BJ (cell line): Measurements from ENCODE around the gene DEPDC5. TPM values are rescaled to one million over a fixed set of nuclear protein-coding genes. Genes with fewer than 3 reads are reported as not detected.

ENCODE experiments used
- CTCF ChIA-PET: fragments of 350-600 bp; formaldehyde crosslinking; extraction: SDS; loops from one replicate; lab custom pipeline; 2021; ENCODE audit warnings: antibody characterized with exemption, inconsistent platforms; lab: Yijun Ruan, JAX
- POLR2A ChIA-PET: fragments of 300-600 bp; sonication (Branson Sonifier 250); formaldehyde crosslinking; extraction: SDS; loops from one replicate; lab custom pipeline; 2021; ENCODE audit warnings: antibody characterized with exemption; lab: Charles Lee
- DNase-seq: peaks from one replicate; pipeline ENCODE4 v3.0.0-alpha.2; 2011; ENCODE audit warnings: low read depth
- H3K27me3 ChIP-seq: 2 replicates; pipeline ENCODE4 v1.6.0; 2011; ENCODE audit warnings: low read length; ENCODE audit not compliant: control insufficient read depth, insufficient read depth
- H3K36me3 ChIP-seq: 2 replicates; pipeline ENCODE4 v1.5.1; 2011; ENCODE audit warnings: low read length; ENCODE audit not compliant: control insufficient read depth, insufficient read depth
- H3K4me3 ChIP-seq: 2 replicates; pipeline ENCODE4 v1.5.1; 2011; ENCODE audit warnings: low read depth, mild to moderate bottlenecking, control low read depth, low read length
- polyA plus RNA-seq: library from polyadenylated mRNA; depleted of rRNA; stranded (reverse); fragments of >200 nt; gene quantifications from 2 replicates; pipeline ENCODE4 v1.2.3, GENCODE V29; 2011
- TF ChIP-seq, protein P1 (sequence below): IDR thresholded peaks from 2 replicates; pipeline ENCODE4 v1.5.1; 2011; ENCODE audit warnings: low read depth, mild to moderate bottlenecking, control low read depth, inconsistent platforms, low read length, moderate library complexity; ENCODE audit not compliant: insufficient read depth

The DEPDC5 gene
- polyA plus RNA-seq, 1 experiment, result 6.8 TPM

DNA sequence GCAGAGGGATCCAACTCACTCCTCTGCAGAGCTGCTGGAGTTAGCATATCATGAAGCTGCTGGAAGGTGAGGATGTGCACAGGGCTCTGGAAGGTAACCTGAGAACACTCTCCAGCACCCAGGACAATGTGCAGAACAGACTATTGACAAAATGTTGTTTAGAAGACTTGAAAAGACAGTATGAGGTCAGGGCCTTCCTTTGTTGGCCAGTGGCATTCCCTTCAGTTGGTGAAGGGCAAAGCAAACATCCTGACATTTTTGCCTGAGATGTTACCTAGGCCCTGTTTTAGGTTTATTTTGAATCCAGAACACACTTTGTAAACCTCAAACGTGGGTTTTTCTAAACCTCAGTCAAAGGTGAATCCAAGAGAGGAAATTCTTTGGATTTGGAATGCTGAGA is 67.8 kb downstream of the DEPDC5 start:
- ChIA-PET CTCF (no interaction called here), POLR2A (no interaction called here)
- TF ChIP-seq, protein P1, sequence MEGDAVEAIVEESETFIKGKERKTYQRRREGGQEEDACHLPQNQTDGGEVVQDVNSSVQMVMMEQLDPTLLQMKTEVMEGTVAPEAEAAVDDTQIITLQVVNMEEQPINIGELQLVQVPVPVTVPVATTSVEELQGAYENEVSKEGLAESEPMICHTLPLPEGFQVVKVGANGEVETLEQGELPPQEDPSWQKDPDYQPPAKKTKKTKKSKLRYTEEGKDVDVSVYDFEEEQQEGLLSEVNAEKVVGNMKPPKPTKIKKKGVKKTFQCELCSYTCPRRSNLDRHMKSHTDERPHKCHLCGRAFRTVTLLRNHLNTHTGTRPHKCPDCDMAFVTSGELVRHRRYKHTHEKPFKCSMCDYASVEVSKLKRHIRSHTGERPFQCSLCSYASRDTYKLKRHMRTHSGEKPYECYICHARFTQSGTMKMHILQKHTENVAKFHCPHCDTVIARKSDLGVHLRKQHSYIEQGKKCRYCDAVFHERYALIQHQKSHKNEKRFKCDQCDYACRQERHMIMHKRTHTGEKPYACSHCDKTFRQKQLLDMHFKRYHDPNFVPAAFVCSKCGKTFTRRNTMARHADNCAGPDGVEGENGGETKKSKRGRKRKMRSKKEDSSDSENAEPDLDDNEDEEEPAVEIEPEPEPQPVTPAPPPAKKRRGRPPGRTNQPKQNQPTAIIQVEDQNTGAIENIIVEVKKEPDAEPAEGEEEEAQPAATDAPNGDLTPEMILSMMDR, result no peak

DNA sequence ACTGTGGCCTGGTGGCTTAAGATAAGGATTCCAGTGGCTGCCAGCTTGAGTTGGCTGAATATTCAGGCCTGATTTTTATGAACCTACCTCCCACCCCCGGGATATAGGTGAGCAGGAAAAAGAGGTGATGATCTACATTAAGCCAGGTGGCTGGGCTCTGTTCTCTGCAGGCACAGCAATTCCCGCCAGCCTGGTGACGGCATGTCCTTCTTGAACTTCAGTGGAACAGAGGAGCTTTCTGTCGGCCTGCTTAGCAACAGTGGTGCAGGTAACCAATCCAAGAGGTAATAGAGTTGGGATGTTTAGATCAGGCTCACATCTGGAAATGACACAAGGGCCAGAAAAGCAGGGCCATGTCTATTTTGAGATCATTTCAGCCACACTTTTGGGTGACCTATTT is 68.7 kb downstream of the DEPDC5 start:
- TF ChIP-seq, protein P1, result no peak
- no peak for DNase-seq
- ChIA-PET CTCF (no interaction called here), POLR2A (no interaction called here)
- H3K36me3 ChIP-seq, result peaks cover 16% of the 10 kb centered on the region
- no peak overlapping the region for H3K4me3 ChIP-seq
- H3K27me3 ChIP-seq, result no peaks in the 10 kb centered on the region

More for the DNA sequence above, 67.8 kb downstream of the DEPDC5 start:
- DNase-seq, result no peak
- peaks cover 15% of the 10 kb centered on the region for H3K36me3 ChIP-seq
- no peak overlapping the region for H3K4me3 ChIP-seq
- no peaks in the 10 kb centered on the region for H3K27me3 ChIP-seq

DNA sequence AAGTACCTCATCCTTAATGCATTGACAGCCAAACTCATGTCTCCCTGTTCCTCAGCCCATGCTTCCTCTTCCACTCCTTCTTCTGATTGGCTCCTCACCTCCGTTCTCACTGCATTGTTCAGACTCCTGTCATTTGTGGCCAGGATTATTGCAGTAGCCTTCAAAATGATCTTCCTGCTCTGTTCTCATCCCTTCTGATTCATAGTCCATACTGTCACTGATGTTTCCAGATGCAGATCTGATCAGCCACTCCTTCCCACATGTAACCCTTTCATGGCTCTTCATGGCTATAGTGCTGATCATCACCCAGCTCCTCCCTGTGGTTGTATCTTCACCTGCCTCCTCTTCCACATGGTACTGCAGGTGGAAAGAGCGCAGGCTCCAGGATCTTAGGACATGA is 71.7 kb downstream of the DEPDC5 start:
- Histone ChIP-seq H3K4me3 (no peak overlapping the region), H3K27me3 (no peaks in the 10 kb centered on the region), H3K36me3 (peaks cover 13% of the 10 kb centered on the region)
- ChIA-PET CTCF (interaction anchor here (1.5 kb wide), 1 partner anchor 12 kb away, joined by 5 read pairs; no protein-coding TSS in a partner anchor), POLR2A (no interaction called here)
- TF ChIP-seq, protein P1, result no peak
- no peak for DNase-seq

DNA sequence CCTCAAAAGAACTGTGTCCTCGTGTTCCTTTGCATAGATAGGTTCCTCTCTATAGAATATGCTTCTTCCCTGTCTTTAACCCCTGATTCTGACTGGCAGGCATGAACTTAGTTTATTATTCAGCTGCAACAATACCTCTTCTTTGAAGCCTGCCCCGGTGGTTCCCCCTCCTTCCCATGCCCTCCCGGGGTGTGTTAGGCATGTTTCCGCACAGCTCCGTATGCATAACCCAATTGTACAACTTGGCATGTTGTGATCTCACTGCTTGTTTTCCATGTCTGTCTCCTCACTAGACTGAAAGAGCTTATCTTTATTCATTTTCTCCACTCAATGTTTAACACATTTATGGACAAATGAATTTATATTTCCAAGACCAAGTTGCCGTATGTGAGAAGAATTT is 72.6 kb downstream of the DEPDC5 start:
- no peak overlapping the region for H3K4me3 ChIP-seq
- no peak for DNase-seq
- ChIA-PET POLR2A (no interaction called here), CTCF (no interaction called here)
- no peaks in the 10 kb centered on the region for H3K27me3 ChIP-seq
- H3K36me3 ChIP-seq, result peaks cover 13% of the 10 kb centered on the region
- TF ChIP-seq, protein P1, result no peak

DNA sequence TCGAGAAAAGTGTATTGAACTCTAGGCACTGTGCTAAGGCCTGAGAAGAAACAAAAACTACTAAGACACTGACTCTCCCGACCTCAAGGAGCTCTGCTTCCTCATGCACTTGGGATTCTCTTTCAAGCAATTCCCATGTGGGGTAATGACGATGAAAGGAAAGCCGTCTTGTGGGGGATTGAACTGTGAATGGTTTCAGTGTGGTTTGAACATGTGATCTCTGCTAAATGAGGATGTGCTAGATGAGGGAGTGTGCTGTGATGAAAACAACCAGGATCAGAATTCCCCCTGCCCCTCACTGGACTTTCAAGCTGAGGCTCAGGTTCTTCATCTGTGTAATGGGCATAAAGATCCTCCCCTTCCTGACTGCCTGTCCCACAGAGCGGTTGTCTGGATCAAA is 74.9 kb downstream of the DEPDC5 start:
- POLR2A ChIA-PET, result no interaction called here
- Histone ChIP-seq H3K4me3 (no peak overlapping the region), H3K36me3 (peaks cover 2% of the 10 kb centered on the region; the same call in 1 of the 2 replicates), H3K27me3 (no peaks in the 10 kb centered on the region)
- TF ChIP-seq, protein P1, result no peak
- CTCF ChIA-PET, result no interaction called here
- DNase-seq, result no peak
